WTC11 (cell line): ENCODE measurements around the gene AQP7. TPM values are rescaled to one million over a fixed set of nuclear protein-coding genes. Genes with fewer than 3 reads are reported as not detected.

Experiments used
- ATAC-seq: fragments of 200-7000 bp; cut with Tn5 transposase; 2 replicates; pipeline ENCODE4 v1.10.0; 2021; ENCODE audit warnings: mild to moderate bottlenecking, moderate library complexity
- CTCF ChIA-PET: fragments of 300-600 bp; sonication (Branson Sonifier 250); formaldehyde crosslinking; loops from one replicate; lab custom pipeline; 2021; ENCODE audit warnings: antibody characterized with exemption; lab: Charles Lee
- POLR2A ChIA-PET: fragments of 350-600 bp; sonication (Branson Sonifier 250); formaldehyde crosslinking; loops from one replicate; lab custom pipeline; 2021; ENCODE audit warnings: antibody characterized with exemption; lab: Charles Lee
- DNase-seq: peaks from one replicate; pipeline ENCODE4 v3.0.0; 2021; ENCODE audit warnings: low spot score
- H3K27ac Mint-ChIP-seq: 2 replicates; pipeline ENCODE4 v1.8.0; 2021; ENCODE audit warnings: mixed read lengths
- H3K27me3 Mint-ChIP-seq: 2 replicates; pipeline ENCODE4 v1.8.0; 2021; ENCODE audit warnings: low read depth, mild to moderate bottlenecking, moderate library complexity, mixed read lengths
- H3K36me3 Mint-ChIP-seq: 2 replicates; pipeline ENCODE4 v1.8.0; 2021; ENCODE audit warnings: mixed read lengths
- H3K4me1 Mint-ChIP-seq: 2 replicates; pipeline ENCODE4 v1.8.0; 2022; ENCODE audit warnings: mixed read lengths
- H3K4me3 Mint-ChIP-seq: 2 replicates; pipeline ENCODE4 v1.8.0; 2021; ENCODE audit warnings: mild to moderate bottlenecking, moderate library complexity, mixed read lengths
- H3K9me3 Mint-ChIP-seq: 2 replicates; pipeline ENCODE4 v1.8.0; 2021; ENCODE audit warnings: mixed read lengths
- ATF6 ChIP-seq: sonication (generic); formaldehyde crosslinking; IDR thresholded peaks from 2 replicates; pipeline ENCODE4 v1.8.1; 2023; ENCODE audit warnings: mild to moderate bottlenecking, missing genetic modification reagents
- CTCF ChIP-seq: fragments of 200-600 bp; IDR thresholded peaks from 2 replicates; pipeline ENCODE4 v1.8.0; 2022; ENCODE audit warnings: antibody characterized with exemption
- EMX1 ChIP-seq: fragments of 250-450 bp; sonication (Bioruptor Pico); IDR thresholded peaks from 2 replicates; pipeline ENCODE4 v1.8.0; 2021; ENCODE audit warnings: mild to moderate bottlenecking
- ERG ChIP-seq: fragments of 250-450 bp; sonication (Bioruptor Pico); IDR thresholded peaks from 2 replicates; pipeline ENCODE4 v1.8.0; 2021; ENCODE audit warnings: mild to moderate bottlenecking
- ESRRA ChIP-seq: sonication (generic); formaldehyde crosslinking; IDR thresholded peaks from 2 replicates; pipeline ENCODE4 v1.8.1; 2022; ENCODE audit warnings: mild to moderate bottlenecking, missing genetic modification reagents, borderline replicate concordance
- GRHL2 ChIP-seq: fragments of 250-450 bp; sonication (Bioruptor Pico); IDR thresholded peaks from 2 replicates; pipeline ENCODE4 v1.8.0; 2022; ENCODE audit warnings: mild to moderate bottlenecking, moderate library complexity; ENCODE audit not compliant: insufficient replicate concordance, severe bottlenecking
- MXD4 ChIP-seq: fragments of 250-450 bp; sonication (Bioruptor Pico); IDR thresholded peaks from 2 replicates; pipeline ENCODE4 v1.8.0; 2021; ENCODE audit warnings: mild to moderate bottlenecking, moderate library complexity, borderline replicate concordance
- NR1H2 ChIP-seq: sonication (generic); formaldehyde crosslinking; IDR thresholded peaks from 2 replicates; pipeline ENCODE4 v1.9.0; 2021; ENCODE audit warnings: mild to moderate bottlenecking, moderate library complexity, missing genetic modification reagents
- SMAD4 ChIP-seq: sonication (generic); formaldehyde crosslinking; IDR thresholded peaks from 2 replicates; pipeline ENCODE4 v1.8.0; 2022; ENCODE audit warnings: mild to moderate bottlenecking, missing genetic modification reagents
- TCF7 ChIP-seq: sonication (generic); formaldehyde crosslinking; IDR thresholded peaks from 2 replicates; pipeline ENCODE4 v1.8.0; 2022; ENCODE audit warnings: mild to moderate bottlenecking, low read depth, missing genetic modification reagents, moderate library complexity
- ZNF219 ChIP-seq: sonication (generic); formaldehyde crosslinking; IDR thresholded peaks from 2 replicates; pipeline ENCODE4 v1.8.0; 2023; ENCODE audit warnings: missing genetic modification reagents, mild to moderate bottlenecking, borderline replicate concordance
- ZNF232 ChIP-seq: sonication (generic); formaldehyde crosslinking; IDR thresholded peaks from 2 replicates; pipeline ENCODE4 v1.8.0; 2022; ENCODE audit warnings: mild to moderate bottlenecking, missing genetic modification reagents
- ZNF281 ChIP-seq: sonication (generic); formaldehyde crosslinking; IDR thresholded peaks from 2 replicates; pipeline ENCODE4 v1.8.0; 2023; ENCODE audit warnings: mild to moderate bottlenecking, missing genetic modification reagents
- total RNA-seq: library from RNA; stranded (reverse); gene quantifications from 3 replicates; pipeline ENCODE4 v1.2.3, GENCODE V29; 2021
- TF ChIP-seq, protein P1 (sequence below): sonication (generic); formaldehyde crosslinking; IDR thresholded peaks from 2 replicates; pipeline ENCODE4 v1.8.1; 2023; ENCODE audit warnings: mild to moderate bottlenecking, missing genetic modification reagents, moderate library complexity
- TF ChIP-seq, protein P2 (sequence below): fragments of 250-450 bp; sonication (Bioruptor Pico); IDR thresholded peaks from 2 replicates; pipeline ENCODE4 v1.9.0; 2021; ENCODE audit warnings: mild to moderate bottlenecking
- TF ChIP-seq, protein P3 (sequence below): sonication (generic); formaldehyde crosslinking; IDR thresholded peaks from 2 replicates; pipeline ENCODE4 v1.8.1; 2023; ENCODE audit warnings: mild to moderate bottlenecking, moderate library complexity, missing genetic modification reagents

Gene AQP7
- total RNA-seq, 1 experiment from 2014 or later: 0.17 TPM

GRCh38 chr9:33375841-33376321 lies 26.5 kb downstream of the AQP7 start:
- no peaks in the 10 kb centered on the region for H3K27me3 Mint-ChIP-seq
- ATAC-seq (no peak), DNase-seq (no peak)
- no peak for TF ChIP-seq SMAD4 (CRISPR knock-in tag)
- no peak for TF ChIP-seq ERG (CRISPR knock-in tag)
- no peak for TF ChIP-seq NR1H2
- no peak for TF ChIP-seq ZNF232 (CRISPR knock-in tag)
- no peak for TF ChIP-seq ZNF281 (CRISPR knock-in tag)
- TF ChIP-seq, protein P1, sequence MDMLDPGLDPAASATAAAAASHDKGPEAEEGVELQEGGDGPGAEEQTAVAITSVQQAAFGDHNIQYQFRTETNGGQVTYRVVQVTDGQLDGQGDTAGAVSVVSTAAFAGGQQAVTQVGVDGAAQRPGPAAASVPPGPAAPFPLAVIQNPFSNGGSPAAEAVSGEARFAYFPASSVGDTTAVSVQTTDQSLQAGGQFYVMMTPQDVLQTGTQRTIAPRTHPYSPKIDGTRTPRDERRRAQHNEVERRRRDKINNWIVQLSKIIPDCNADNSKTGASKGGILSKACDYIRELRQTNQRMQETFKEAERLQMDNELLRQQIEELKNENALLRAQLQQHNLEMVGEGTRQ (CRISPR knock-in tag): no peak
- TF ChIP-seq ATF6 (CRISPR knock-in tag): no peak
- TF ChIP-seq ESRRA (CRISPR knock-in tag): no peak
- no peak for TF ChIP-seq TCF7 (CRISPR knock-in tag)
- no peak for TF ChIP-seq MXD4
- TF ChIP-seq GRHL2: no peak
- H3K4me1 Mint-ChIP-seq: peaks cover 34% of the 10 kb centered on the region
- no peaks in the 10 kb centered on the region for H3K36me3 Mint-ChIP-seq
- no peaks in the 10 kb centered on the region for H3K9me3 Mint-ChIP-seq
- CTCF ChIA-PET: interaction anchor here (0.6 to 6.4 kb wide), 26 partner anchors 10 to 382 kb away, joined by 3 to 110 read pairs (median 8); partner anchors contain the start of genes AQP3 and NOL6
- no peak overlapping the region for H3K4me3 Mint-ChIP-seq
- peak overlapping the region; percentile 28 for H3K27ac Mint-ChIP-seq
- POLR2A ChIA-PET: interaction anchor here (0.9 to 1.4 kb wide), 3 partner anchors 58 to 91 kb away, joined by 3 to 5 read pairs (median 4); partner anchors contain the start of gene AQP3

DNA sequence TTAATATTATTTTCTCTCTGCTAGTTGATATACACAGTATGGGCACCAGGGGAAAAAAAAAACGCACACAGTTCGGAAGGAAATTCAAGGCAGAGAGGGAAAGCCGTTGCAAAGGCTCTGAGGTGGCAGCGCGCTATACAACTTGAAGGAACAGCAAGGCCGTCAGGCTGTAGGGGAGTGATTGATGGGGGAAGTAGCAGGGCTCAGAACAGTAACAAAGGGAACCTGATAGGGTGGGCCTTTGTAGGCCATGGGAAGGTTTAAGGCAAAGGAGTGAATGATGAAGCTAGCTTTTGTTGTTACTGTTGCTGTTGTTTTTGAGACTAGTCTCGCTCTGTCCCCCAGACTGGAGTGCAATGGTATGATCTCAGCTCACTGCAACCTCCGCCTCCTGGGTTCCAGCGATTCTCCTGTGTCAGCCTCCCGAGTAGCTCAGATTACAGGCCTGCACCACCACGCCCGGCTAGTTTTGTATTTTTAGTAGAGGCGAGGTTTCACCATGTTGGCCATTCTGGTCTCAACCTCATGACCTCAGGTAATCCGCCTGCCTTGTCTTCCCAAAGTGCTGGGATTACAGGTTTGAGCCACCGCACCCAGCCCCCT lies 27.0 kb downstream of the AQP7 start:
- Mint-ChIP-seq H3K4me1 (peaks cover 31% of the 10 kb centered on the region), H3K27ac (peak overlapping the region; percentile 28), H3K4me3 (peak overlapping the region; percentile 52), H3K36me3 (no peaks in the 10 kb centered on the region), H3K27me3 (no peaks in the 10 kb centered on the region), H3K9me3 (no peaks in the 10 kb centered on the region)
- POLR2A ChIA-PET: interaction anchor here (0.7 to 1.4 kb wide), 5 partner anchors 58 to 143 kb away, joined by 3 to 5 read pairs (median 4); partner anchors contain the start of genes AQP3 and NOL6
- TF ChIP-seq, protein P2, sequence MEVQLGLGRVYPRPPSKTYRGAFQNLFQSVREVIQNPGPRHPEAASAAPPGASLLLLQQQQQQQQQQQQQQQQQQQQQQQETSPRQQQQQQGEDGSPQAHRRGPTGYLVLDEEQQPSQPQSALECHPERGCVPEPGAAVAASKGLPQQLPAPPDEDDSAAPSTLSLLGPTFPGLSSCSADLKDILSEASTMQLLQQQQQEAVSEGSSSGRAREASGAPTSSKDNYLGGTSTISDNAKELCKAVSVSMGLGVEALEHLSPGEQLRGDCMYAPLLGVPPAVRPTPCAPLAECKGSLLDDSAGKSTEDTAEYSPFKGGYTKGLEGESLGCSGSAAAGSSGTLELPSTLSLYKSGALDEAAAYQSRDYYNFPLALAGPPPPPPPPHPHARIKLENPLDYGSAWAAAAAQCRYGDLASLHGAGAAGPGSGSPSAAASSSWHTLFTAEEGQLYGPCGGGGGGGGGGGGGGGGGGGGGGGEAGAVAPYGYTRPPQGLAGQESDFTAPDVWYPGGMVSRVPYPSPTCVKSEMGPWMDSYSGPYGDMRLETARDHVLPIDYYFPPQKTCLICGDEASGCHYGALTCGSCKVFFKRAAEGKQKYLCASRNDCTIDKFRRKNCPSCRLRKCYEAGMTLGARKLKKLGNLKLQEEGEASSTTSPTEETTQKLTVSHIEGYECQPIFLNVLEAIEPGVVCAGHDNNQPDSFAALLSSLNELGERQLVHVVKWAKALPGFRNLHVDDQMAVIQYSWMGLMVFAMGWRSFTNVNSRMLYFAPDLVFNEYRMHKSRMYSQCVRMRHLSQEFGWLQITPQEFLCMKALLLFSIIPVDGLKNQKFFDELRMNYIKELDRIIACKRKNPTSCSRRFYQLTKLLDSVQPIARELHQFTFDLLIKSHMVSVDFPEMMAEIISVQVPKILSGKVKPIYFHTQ (CRISPR knock-in tag): 0 out of 2 replicates have a peak, but pooled peaks have one; percentile 35
- TF ChIP-seq CTCF: 0 out of 2 replicates have a peak, but pooled peaks have one; percentile 4
- no peak for TF ChIP-seq ERG (CRISPR knock-in tag)
- TF ChIP-seq EMX1 (CRISPR knock-in tag): no peak
- TF ChIP-seq, protein P3, sequence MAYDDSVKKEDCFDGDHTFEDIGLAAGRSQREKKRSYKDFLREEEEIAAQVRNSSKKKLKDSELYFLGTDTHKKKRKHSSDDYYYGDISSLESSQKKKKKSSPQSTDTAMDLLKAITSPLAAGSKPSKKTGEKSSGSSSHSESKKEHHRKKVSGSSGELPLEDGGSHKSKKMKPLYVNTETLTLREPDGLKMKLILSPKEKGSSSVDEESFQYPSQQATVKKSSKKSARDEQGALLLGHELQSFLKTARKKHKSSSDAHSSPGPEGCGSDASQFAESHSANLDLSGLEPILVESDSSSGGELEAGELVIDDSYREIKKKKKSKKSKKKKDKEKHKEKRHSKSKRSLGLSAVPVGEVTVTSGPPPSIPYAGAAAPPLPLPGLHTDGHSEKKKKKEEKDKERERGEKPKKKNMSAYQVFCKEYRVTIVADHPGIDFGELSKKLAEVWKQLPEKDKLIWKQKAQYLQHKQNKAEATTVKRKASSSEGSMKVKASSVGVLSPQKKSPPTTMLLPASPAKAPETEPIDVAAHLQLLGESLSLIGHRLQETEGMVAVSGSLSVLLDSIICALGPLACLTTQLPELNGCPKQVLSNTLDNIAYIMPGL (CRISPR knock-in tag): no peak
- TF ChIP-seq NR1H2: no peak
- TF ChIP-seq ZNF219: no peak
- DNase-seq: peak; percentile 36
- CTCF ChIA-PET: interaction anchor here (0.6 to 6.4 kb wide), 34 partner anchors 10 to 404 kb away, joined by 3 to 110 read pairs (median 6); partner anchors contain the start of genes ANKRD18B, AQP3 and NOL6
- peak; percentile 80 for ATAC-seq
